GM21737 (cell line): ENCODE data around the gene UNC93B1.

ENCODE experiments used
- ATAC-seq: cut with Tn5 transposase; IDR thresholded peaks from one replicate; pipeline ENCODE4 v1.9.1; 2021; ENCODE audit warnings: mild to moderate bottlenecking, moderate library complexity; ENCODE audit not compliant: unreplicated experiment

Gene UNC93B1

DNA sequence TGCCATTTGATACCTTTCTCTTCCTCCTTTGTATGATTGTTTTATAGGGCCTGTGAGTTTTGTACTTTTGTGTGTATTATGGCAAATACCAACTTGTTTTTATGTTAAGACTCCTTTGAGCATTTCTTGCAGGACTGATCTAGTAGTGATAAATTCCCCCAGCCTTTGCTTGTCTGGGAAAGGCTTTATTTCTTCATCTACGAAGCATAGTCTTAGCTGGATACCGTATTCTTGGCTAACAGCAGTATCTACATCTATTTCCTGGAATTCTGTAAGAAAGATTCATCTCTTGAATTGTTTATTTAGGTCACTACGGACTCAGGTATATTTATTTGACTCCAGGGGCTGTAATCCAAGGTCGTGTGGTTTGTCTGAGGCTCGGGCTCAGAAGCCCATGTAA lies 20.6 kb upstream of the UNC93B1 start:
- ATAC-seq = no peak

DNA sequence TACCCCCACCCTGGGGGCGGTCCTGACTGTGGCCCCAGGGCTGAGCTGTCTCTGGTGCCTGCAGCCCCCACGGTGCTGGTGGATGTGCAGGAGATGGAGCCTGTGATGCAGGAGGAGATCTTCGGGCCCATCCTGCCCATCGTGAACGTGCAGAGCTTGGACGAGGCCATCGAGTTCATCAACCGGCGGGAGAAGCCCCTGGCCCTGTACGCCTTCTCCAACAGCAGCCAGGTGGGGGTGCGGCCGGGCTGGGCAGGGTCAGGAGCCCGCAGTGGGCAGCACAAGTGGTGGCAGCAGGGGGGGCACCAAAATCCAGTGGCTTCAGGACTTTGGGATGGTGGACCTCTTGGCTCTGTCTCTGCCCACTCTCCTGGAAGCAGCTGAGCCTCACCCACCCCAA lies 18.6 kb upstream of the UNC93B1 start:
- ATAC-seq = no peak

DNA sequence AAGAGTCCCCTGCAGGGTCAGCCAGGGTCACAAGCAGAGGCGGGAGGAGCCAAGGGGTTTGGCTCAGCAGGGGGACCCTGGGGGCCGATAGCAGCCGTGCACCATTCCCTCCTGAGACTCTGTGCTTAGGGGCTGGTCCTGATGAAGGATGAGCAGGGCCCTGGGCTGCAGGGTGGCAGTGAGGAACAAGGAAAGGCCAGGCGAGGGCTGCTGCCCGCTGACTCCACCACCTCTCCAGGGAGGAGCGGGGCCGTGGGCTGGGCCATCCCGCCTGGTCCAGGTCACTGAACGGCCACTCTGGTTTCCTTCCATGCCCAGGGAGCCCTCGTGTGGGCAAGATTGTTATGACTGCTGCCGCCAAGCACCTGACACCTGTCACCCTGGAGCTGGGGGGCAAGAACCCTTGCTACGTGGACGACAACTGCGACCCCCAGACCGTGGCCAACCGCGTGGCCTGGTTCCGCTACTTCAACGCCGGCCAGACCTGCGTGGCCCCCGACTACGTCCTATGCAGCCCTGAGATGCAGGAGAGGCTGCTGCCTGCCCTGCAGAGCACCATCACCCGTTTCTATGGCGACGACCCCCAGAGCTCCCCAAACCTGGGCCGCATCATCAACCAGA lies 17.4 kb upstream of the UNC93B1 start:
- no peak for ATAC-seq

DNA sequence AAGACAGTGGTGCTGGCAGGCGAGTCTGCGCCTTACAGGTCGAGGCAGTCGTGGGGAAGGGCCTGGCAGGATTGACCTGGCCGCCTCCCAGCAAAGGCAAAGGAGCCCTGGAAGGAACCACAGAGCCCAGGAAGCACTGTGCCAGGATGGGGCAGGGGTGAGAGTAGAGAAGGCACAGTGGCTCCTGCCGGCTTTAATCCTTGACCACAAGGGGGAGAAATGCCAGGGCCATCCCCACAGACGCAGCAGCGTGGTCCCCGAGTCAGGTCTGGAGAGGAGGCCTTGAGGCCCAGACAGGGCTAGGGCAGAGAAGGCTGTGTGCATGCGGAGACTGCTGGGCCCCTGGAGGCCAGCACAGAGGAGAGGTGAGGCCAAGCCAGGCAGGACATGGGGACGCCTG lies 16.7 kb upstream of the UNC93B1 start:
- no peak for ATAC-seq

DNA sequence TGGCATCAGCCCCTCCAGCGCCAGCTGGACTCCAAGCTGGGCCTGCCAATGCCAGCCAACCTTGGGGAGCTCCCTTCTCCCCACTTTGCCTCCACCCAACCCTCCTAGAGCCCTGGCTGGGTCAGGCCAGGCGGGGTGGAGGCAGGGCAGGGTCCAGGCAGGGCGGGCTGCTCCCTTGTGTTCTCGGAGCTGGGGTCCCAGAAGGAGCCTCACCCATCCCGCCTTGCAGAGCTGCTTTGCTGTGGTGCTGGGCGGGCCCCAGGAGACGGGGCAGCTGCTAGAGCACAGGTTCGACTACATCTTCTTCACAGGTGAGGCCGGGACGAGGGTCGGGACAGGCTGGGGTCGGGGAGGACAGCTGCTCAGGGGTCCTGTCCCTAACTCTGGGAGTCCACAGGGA lies 15.6 kb upstream of the UNC93B1 start:
- ATAC-seq = no peak

DNA sequence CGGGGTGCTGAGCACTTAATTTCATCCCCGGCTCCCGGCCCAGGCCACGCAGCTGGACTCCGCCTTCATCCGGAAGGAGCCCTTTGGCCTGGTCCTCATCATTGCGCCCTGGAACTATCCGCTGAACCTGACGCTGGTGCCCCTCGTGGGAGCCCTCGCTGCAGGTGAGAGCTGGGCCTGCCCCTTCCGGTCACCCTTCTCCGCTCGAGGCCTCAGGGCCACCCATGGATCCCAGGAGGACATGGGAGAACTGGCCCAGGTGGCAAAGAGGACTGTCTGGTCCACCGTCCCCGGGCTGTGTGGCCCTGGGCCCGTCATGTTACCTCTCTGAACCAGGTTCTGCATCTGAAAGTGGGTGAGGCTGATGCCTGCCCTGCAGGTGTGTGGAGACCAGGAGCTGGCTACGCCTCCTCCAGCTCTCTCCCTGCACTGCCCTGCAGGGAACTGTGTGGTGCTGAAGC lies 14.9 kb upstream of the UNC93B1 start:
- ATAC-seq = no peak

DNA sequence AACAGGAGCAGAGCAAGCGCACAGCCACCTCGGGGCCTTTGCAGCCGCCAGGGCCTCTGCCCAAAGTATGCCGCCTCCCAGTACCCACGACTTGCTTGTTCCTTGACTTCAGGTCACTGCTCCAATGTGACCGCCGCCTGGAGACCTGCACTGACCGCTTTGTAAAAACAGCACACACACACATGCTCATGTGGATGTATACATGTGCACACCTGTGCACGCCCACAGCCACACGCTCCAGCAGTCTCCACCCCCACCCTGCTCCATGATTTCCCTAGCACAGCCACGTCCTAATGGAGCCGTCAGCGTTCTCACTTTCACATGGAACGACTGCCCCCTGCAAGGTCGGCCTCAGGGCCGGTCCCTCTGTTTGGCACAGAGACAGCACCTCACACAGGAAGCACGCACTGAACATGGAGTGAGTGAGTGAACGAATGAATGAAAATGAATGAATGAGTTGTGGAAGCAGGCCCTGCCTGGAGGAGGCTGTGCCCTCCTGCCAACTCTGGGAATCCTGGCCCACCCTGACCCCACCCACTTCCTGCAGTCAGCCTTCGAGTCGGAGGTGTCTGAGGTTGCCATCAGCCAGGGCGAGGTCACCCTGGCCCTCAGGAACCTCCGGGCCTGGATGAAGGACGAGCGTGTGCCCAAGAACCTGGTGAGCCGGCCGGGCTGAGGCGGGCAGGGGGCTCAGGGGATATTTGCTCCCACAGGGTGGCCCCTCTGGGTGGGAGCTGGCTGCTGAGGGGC lies 14.3 kb upstream of the UNC93B1 start:
- ATAC-seq = no peak

DNA sequence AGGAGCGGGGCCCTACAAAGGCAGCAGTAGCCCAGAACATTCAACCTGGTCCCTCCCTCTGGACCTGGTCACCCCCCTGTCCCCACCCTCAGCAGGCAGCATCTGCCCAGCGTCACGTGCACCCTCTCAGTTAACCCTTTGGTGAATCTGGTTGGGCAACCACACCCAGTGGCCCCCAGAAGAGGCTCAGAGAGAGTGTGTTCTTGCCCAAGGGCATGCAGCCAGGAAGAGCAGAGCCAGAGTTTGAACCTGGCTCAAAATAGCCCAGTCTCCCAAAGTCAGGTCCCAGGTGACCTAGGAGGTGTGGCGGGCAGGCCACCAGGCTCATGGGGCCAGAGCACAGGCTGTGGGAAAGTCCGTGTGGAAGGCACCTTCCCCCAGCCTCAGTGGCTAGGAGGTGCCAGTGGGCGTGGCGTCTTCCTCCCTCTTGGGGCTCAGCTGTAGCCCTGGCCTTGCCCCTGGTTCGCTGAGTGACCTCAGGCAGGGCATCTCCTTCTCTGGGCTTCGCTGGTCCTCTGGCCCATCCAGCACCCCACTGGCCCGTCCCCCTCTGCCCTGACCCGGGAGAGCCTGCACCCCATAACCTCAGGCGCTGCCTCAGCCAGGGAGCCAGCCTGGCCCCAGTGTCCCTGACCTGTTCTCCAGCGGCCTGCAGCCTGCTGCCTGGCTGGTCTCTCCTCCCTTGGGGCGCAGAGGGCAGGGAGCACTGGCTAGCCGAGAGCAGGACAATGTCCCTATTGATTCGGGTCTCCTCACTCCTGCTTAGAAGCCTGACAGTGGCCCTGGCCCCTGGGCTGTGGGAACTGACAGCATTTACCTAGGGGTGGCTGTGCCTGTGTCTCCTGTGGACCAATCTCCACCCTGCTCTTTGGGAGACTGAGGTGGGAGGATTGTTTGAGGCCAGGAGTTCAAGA lies 13.3 kb upstream of the UNC93B1 start:
- no peak for ATAC-seq

DNA sequence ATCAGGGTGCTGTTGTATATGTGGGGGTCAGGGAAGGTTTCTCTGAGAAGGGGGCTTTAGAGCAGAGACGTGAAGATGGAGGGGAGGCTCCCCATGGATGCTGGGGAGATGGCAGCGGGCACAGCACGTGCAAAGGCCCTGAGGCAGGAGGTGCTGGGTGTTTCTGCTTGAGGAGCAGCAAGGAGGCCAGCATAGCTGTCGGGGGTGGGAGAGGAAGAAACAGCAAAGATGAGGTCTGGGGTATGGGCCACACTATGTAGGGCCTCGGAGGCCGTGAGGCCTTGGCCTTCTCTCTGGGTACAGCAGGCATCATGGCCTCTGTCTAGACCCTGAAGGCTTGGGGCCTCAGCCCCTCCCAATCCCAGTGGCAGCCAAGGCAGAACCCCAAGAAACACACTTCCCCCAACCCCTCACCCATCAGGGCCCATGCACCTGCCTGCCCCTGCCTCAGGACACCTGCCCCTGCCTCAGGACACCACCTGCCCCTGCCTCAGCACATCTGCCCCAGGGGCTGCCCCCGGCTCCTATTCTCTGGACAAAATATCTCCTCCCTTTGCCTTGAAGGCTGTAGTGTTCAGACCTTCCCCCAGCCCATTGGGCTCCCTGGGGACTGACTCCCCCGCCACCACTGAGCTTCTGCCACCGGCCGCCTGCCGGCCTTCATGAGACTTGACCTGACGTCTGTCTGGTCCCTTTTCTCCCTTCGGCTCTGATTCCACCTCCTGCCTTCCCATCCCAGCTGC lies 12.4 kb upstream of the UNC93B1 start:
- no peak for ATAC-seq

DNA sequence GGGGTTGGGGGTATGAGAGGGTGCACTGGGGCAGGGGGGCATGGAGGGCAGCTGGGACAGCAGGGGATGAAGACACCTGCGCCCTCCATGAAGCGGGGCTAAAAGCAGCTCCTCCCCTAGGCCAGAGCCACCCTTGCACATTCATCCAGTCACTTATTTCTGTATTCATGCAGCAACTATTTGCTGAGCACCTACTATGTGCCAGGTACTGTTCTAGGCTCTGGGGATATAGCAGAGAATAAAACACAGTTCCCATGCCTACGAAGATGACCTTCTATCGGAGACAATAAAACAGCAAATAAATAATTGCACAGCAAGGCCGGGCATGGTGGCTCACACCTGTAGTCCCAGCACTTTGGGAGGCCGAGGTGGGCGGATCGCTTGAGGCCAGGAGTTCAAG lies 11.6 kb upstream of the UNC93B1 start:
- ATAC-seq = no peak

DNA sequence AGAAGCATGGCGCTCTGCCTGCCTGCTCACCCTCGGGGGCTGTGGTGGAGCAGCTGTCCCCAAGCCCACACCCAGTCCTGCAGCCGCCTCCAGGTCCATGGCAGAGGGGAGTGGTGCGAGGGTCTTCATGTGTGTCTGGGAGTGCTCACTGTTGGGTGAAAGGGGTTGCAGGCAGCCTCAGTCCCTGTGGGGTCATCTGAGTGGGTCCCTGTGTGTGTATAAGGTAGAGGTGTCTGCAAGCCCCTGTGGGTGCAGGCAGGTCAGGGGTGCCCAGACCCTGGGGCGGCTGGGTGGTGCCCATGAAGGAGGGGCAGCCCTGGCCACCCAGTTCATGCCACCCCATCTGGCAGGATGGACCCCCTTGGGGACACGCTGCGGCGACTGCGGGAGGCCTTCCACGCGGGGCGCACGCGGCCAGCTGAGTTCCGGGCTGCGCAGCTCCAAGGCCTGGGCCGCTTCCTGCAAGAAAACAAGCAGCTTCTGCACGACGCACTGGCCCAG lies 11.1 kb upstream of the UNC93B1 start:
- no peak for ATAC-seq

DNA sequence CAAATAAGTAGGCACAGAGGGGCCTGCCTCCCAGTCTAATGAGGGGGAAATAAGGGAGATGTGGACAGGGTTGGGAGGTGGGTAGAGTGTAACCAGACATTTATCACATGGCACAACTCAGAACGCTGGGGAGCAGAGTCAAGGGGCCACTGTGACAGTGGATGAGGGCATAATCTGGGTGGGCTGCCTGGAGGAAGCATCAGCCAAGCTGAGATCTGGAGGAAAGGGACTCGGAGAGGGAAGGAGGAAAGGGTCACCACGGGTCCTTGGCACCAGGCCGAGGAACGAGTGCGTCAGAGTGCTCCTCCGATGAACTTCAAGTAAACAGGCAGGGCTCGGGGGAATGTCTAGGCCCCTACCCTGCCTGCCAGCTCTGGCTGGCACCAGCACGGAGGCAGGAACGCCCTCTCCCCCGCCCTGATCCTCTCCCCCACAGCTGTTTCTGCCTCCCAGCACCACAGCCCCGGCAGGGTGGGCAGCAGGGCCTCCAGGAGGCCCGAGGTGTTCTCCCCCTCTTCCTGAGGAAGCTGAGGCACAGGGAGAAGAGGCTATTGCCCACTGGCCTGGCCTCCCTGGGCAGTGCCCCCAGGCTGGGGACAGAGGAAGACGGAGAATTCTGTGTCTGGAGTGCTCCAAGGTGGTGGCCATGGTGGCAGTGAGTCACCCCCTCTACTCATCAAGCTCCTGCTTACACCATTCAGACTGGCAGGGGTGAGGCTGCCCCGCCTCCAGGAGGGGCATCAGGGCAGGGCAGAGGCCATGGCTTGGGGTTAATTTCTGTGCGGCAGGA lies 10.5 kb upstream of the UNC93B1 start:
- ATAC-seq = no peak

DNA sequence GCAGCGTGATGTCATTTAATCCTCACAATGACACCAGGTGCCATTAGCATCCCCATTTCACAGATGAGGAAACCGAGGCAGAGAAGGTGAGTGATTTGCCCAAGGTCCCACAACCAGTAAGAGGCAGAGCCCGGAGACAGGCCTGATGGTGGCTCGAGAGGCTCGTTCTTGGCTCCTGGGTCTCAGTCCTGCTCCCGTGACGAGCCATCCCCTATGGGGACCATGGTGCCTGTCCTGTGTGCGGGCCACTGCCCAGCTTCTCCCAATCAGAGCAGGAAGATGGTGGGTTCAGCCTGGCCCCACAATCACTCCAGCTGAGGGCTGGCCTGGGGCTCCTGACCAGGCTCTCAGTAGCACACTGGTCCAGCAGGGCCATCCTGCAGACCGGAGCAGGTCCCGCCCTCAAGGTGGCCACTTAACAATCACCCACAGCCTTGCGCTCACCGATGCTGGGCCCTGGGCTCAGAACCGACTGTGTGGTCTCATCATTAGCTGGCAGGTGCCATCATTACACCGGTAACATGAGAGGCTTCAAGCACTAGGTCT lies 9.8 kb upstream of the UNC93B1 start:
- ATAC-seq = no peak

DNA sequence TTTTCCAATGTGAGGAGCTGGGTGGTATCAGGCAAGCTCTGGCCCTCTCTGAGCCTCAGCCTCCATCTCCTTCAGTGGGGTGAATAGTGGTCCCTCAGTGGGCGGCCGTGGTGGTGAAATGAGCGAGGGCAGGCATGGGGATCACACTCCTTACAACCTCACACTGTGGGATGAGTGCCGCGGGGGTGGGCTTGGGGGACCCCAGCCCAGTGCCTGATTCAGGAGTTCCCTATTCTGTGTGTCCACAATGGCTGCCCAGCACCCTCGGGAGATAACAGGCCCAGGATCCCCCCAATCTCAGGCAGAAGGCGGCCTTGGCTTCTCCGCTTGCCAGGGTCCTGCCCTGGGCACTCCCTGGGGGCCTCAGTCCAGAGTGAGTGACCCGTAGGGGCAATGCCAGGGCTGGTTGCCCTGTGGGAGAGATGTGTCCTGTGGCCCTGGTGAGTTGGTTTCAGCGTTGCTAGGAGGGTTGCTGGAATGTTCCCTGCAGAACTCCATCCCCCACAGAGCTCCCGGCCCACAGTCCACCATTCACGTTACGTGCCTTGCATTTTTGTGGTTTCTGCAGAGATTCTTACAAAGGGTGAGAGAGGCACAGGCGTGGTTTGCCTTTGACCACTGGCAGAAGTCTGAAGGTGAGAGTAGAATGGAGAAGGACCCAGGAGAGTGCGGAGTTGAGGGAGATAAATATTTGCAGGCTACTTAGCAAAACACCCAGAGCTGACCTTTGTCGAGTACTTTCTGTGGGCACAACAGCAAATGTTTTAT lies 9.1 kb upstream of the UNC93B1 start:
- no peak for ATAC-seq

DNA sequence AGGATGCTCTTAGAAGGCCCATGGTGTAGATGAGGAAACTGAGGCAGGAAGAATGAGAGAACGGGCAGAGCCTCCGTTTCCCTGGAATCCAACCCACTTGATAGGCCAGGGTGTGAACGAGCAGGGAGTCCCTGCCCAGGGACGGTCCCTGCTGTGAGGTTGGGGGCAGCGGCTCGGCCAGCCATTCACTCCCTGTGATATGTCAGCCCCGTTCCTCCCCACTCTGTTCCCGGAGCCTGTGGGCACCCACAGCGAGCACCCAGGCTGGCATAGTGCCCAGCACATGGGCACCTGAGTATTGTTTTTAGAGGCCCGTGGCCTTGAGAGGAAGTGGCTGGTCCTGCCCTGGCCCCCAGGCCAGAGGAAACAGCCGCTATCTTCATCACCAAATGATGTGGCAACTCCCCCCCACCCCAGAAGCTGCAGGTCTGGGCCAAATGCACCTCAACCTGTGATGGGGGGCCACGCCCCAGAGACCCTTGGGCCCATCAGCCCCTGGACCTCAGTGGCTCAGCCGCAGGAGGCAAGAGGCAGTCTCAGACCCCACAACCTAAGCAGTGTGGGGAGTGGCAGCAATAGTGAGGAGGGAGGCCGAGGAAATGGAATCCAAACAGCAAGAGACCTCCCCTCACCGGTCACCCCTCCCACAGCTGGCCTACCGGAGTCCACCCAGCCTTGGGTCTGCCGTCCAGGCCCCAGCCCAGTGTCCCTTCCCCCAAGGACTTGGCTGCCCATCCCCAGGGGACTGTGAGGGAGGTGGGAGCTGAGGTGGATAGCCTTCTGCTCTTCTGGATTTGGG lies 8.3 kb upstream of the UNC93B1 start:
- no peak for ATAC-seq

DNA sequence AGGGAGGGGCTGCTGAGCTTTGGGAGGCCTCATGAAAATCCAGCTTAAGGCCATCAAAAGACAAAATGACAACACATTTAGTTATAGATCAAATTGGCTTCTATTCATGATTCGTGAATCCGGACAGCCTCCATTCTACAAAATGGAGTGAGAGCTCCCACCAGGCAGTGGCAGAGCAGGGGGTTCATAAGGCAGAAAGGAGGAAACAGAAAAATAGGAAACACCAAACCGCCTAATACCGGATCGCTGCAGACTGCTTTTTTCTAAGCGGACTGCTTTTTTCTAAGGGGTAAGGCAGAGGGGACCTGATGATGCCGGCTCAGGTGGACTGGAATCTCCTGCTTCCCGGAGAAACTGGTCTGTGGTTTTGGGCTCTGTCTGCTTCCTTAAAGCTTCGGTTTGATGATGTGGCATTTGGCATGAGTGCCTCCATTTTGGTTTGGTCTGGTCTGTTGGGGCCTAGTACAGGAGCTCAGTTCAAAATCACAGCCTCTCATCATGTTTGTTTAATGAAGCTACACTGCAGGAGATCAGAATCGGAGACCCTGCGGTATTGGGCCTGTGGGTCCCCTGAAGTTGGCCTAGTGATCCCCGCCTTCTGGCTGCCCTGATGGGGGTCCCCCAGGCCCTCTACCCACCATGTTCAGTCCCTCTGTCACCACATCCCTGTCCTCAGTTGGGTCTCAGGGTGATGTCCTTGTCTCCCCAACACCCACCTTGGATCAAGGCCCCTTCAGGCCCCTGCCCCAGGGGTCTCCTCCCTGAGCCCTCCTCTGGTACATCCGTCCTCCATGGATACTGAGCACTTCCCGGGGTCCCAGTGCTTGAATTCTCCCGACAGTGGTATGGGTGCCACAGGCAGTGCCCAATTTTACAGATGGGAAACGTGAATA lies 7.4 kb upstream of the UNC93B1 start:
- no peak for ATAC-seq
